HCT116 (cell line): Measurements from ENCODE around the gene GDF10.

Source experiments
- CBX3 ChIP-seq: IDR thresholded peaks from 2 replicates; pipeline ENCODE4 v1.6.1; 2012; ENCODE audit warnings: low read depth
- CTCF ChIP-seq, 3 experiments: fragments of 200-600 bp in 1 of 3; sonication (generic) in 1 of 3; IDR thresholded peaks in 2 of 3; conservative IDR thresholded peaks in 1 of 3; 2 replicates each; pipeline ENCODE4 v1.5.1; 2012 to 2017; ENCODE audit warnings: low read depth in 2 of 3, low read length in 2 of 3, antibody characterized with exemption in 1 of 3, borderline replicate concordance in 1 of 3, control low read depth in 1 of 3, mild to moderate bottlenecking in 1 of 3, mixed read lengths in 1 of 3, mixed run types in 1 of 3, moderate library complexity in 1 of 3; ENCODE audit not compliant: insufficient read depth in 1 of 3
- EZH2 ChIP-seq: fragments of 200-600 bp; sonication (generic); IDR thresholded peaks from 2 replicates; pipeline ENCODE4 v1.6.1; 2017; ENCODE audit warnings: antibody characterized with exemption, mixed run types
- MAX ChIP-seq: IDR thresholded peaks from 2 replicates; pipeline ENCODE4 v1.6.1; 2012
- POLR2A ChIP-seq: IDR thresholded peaks from 2 replicates; pipeline ENCODE4 v1.7.0; 2011; ENCODE audit warnings: borderline replicate concordance; ENCODE audit not compliant: insufficient read depth, insufficient read length; ENCODE audit errors: extremely low read depth
- POLR2AphosphoS5 ChIP-seq: IDR thresholded peaks from 2 replicates; pipeline ENCODE4 v1.6.1; 2011; ENCODE audit warnings: mild to moderate bottlenecking, low read depth, low read length, moderate library complexity
- SIN3A ChIP-seq: IDR thresholded peaks from 2 replicates; pipeline ENCODE4 v1.6.1; 2012; ENCODE audit warnings: low read depth
- SP1 ChIP-seq: IDR thresholded peaks from 2 replicates; pipeline ENCODE4 v1.6.1; 2012; ENCODE audit warnings: low read depth
- YY1 ChIP-seq: IDR thresholded peaks from 2 replicates; pipeline ENCODE4 v1.6.1; 2011; ENCODE audit warnings: low read length, low read depth, moderate library complexity, mild to moderate bottlenecking; ENCODE audit not compliant: insufficient replicate concordance; ENCODE audit errors: extremely low read depth
- ZBTB33 ChIP-seq: IDR thresholded peaks from 2 replicates; pipeline ENCODE4 v1.6.1; 2011; ENCODE audit warnings: mild to moderate bottlenecking, low read length, moderate library complexity; ENCODE audit not compliant: insufficient replicate concordance; ENCODE audit errors: extremely low read depth

- no peak for TF ChIP-seq SIN3A
- TF ChIP-seq POLR2A, result no peak
- TF ChIP-seq CTCF (IDR thresholded peaks at IDR 0.05 in 2 of 3, conservative IDR thresholded peaks at IDR 0.05 in 1 of 3; ENCODE audit: borderline replicate concordance in 1 of 3, insufficient read depth in 1 of 3, low read depth in 2 of 3, low read length in 2 of 3), result no peak
- TF ChIP-seq EZH2, result no peak
- no peak for TF ChIP-seq ZBTB33
- no peak for TF ChIP-seq POLR2AphosphoS5
- no peak for TF ChIP-seq CBX3
- TF ChIP-seq SP1, result no peak
- no peak for TF ChIP-seq MAX
- no peak for TF ChIP-seq YY1
Observed at GRCh38 chr10:47311193-47311931, 11.4 kb downstream of the GDF10 start.
